IPS-15b (cell line): ENCODE data around the gene HELZ2.

Experiments used
- H3K27me3 ChIP-seq: one replicate; pipeline ENCODE4 v1.6.1; 2013; ENCODE audit warnings: low read length; ENCODE audit not compliant: control insufficient read depth, insufficient read depth
- H3K36me3 ChIP-seq: one replicate; pipeline ENCODE4 v1.6.1; 2013; ENCODE audit warnings: low read length; ENCODE audit not compliant: control insufficient read depth, insufficient read depth
- H3K4me1 ChIP-seq: one replicate; pipeline ENCODE4 v1.6.1; 2013; ENCODE audit warnings: mild to moderate bottlenecking, low read length; ENCODE audit not compliant: control insufficient read depth, insufficient read depth
- H3K4me3 ChIP-seq: one replicate; pipeline ENCODE4 v1.5.1; 2013; ENCODE audit warnings: low read depth, low read length
- H3K9ac ChIP-seq: one replicate; pipeline ENCODE4 v1.6.1; 2013; ENCODE audit warnings: low read depth, mild to moderate bottlenecking, low read length
- H3K9me3 ChIP-seq: one replicate; pipeline ENCODE4 v1.6.1; 2013; ENCODE audit warnings: mild to moderate bottlenecking, low read length; ENCODE audit not compliant: control insufficient read depth, insufficient read depth

The HELZ2 gene

DNA sequence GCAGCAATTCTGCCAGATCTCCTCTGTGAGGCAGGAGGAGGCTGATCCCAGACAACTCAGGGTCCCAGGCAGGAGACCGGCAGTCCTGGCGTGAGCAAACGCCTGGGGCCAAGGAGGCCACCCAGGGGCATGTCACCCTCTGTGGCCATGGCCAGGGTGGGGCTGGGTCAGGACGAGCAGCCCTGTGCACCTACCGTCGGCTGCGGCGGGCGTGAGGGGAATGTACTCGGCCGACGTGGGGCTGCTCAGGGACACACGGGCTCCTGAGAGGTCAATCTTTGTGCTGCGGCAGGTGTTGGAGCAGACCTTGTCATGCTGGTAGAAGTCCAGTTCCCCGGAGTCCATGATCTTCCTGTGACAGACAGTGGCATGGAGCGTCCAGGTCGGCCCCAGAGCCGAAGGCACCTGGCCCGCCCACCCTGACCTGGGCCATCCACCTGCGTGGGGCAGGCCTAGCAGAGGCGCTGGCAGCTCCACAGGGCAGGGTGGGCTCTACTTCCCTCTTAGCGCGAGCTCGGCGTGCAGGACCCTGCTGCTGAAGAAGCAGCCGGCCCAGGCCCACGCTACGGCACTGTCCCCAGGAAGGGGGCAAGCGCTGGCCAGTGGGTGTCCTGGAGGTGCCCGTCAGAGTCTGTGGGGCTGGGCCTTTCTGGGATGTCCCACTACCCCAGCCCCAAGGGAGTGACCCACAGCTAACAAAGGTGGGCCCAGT is 21.5 kb upstream of the HELZ2 start:
- Histone ChIP-seq H3K9me3 (no peaks in the 10 kb centered on the region), H3K27me3 (no peaks in the 10 kb centered on the region), H3K4me3 (no peak overlapping the region), H3K36me3 (peaks cover 20% of the 10 kb centered on the region), H3K4me1 (no peaks in the 10 kb centered on the region), H3K9ac (no peak overlapping the region)

GRCh38 chr20:63594043-63594561 is 20.1 kb upstream of the HELZ2 start:
- no peaks in the 10 kb centered on the region for H3K4me1 ChIP-seq
- H3K27me3 ChIP-seq = no peaks in the 10 kb centered on the region
- H3K9me3 ChIP-seq = no peaks in the 10 kb centered on the region
- H3K36me3 ChIP-seq = peaks cover 33% of the 10 kb centered on the region
- no peak overlapping the region for H3K9ac ChIP-seq
- H3K4me3 ChIP-seq = no peak overlapping the region

DNA sequence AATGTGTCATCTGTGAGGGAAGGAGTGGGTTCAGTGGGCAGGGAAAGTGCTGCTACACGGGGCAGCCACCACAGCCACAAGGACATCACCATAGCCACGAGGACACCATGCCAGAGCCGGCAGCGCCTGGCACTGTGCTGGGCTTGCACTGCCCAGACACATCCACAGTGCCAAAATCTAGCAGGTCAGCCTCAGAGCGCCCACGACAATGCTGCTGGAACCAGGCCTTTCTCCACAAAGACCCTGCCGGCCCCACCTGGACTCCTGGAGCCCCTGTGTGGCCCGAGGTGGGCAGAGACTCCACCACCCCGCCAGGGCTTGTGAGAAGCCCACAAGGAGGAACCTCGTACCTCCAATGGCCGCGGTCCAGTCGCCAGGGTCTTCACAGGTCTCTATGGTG is 18.6 kb upstream of the HELZ2 start:
- no peaks in the 10 kb centered on the region for H3K9me3 ChIP-seq
- H3K4me1 ChIP-seq = peaks cover 2% of the 10 kb centered on the region
- no peak overlapping the region for H3K4me3 ChIP-seq
- peaks cover 36% of the 10 kb centered on the region for H3K36me3 ChIP-seq
- no peaks in the 10 kb centered on the region for H3K27me3 ChIP-seq
- no peak overlapping the region for H3K9ac ChIP-seq

DNA sequence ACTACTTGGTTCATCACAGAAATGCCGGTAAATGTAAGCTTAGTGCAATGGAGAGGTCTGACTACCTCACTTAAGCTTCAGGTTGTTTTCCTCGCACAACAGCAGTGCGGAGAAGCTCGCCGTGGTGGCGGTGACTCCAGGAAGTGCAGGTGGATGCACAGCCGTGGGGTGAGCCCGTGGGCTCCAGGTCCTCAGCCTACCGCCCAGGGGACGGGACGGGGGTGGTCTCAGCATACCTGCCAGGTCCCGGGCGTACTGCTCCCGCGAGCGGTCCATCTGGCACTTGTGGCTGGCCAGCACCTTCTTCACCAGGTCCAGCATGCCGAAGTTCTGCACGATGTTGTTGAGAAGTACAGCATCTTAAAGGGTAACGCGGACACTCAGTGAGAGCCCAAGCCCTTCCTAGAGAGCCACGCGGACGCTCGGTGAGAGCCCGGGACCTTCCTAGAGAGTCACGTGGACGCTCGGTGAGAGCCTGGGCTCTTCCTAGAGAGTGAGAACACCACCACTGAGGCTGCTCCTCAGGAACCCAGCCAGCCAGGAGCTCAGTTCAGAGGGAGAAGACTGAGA is 17.8 kb upstream of the HELZ2 start:
- H3K27me3 ChIP-seq = no peaks in the 10 kb centered on the region
- peaks cover 36% of the 10 kb centered on the region for H3K36me3 ChIP-seq
- no peak overlapping the region for H3K9ac ChIP-seq
- H3K9me3 ChIP-seq = no peaks in the 10 kb centered on the region
- no peak overlapping the region for H3K4me3 ChIP-seq
- peaks cover 2% of the 10 kb centered on the region for H3K4me1 ChIP-seq

DNA sequence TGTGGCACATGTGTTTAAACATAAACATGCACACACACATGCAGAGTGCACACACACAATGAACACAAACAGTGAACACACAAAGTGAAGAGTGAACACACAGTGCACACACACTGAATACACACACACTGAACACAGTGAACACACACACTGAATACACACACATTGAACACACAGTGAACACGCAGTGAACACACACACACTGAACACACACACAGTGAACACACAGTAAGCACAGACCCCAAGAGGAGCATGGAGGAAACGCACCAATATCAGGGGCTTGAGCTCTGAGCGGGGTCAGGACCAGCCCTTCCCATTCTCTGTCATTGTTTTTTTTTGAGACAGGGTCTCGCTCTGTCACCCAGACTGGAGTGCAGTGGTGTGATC is 17.1 kb upstream of the HELZ2 start:
- Histone ChIP-seq H3K27me3 (no peaks in the 10 kb centered on the region), H3K36me3 (peaks cover 36% of the 10 kb centered on the region), H3K9me3 (no peaks in the 10 kb centered on the region), H3K4me1 (peaks cover 2% of the 10 kb centered on the region), H3K4me3 (no peak overlapping the region), H3K9ac (no peak overlapping the region)

DNA sequence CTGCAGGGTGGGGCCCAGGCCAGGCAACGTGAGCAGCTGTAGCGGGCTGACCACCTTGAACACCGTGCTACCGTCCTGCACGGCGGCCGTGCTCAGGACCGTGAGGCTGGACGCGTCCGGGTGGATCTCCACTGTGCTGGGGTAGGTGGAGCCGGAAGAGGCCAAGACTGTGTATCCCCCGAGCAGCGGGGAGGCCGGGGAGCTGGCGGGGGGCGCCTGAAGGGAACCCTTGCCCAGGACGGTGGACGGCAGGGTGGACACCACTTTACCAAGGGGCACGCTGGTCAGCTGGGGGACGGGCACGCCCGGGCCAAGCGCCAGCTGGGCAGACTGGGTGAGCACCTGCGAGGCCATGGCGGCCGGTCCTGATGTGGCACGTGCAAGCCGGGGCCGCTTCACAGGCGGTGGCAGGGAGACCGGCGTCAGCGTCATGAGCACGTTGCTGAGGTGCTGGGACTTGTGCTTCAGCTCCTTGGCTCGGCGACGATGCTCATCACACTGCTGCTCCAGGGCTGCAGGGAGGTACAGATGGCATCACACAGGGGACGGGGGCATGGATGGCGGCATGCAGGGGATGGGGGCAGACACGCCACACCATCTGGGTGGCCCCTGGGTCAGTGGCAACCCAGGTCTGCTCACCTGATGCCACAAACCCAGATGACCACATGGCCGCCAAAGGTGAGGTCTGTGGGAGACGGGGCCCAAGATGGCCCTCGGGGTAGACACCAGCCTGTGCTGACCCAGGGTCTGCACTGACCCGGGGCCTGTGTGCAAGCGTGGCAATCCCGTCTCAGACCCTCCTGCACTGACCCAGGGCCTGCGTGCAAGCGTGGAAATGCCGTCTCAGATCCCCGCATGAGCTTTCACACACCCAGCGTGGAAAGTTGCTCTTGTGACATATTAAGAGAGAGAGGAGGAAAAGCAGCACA is 16.4 kb upstream of the HELZ2 start:
- no peak overlapping the region for H3K4me3 ChIP-seq
- H3K9ac ChIP-seq = no peak overlapping the region
- no peaks in the 10 kb centered on the region for H3K9me3 ChIP-seq
- H3K4me1 ChIP-seq = peaks cover 2% of the 10 kb centered on the region
- H3K36me3 ChIP-seq = peaks cover 36% of the 10 kb centered on the region
- H3K27me3 ChIP-seq = no peaks in the 10 kb centered on the region

GRCh38 chr20:63589261-63590217 is 15.5 kb upstream of the HELZ2 start:
- no peak overlapping the region for H3K4me3 ChIP-seq
- peaks cover 36% of the 10 kb centered on the region for H3K36me3 ChIP-seq
- H3K4me1 ChIP-seq = peaks cover 2% of the 10 kb centered on the region
- no peak overlapping the region for H3K9ac ChIP-seq
- no peaks in the 10 kb centered on the region for H3K9me3 ChIP-seq
- H3K27me3 ChIP-seq = no peaks in the 10 kb centered on the region

DNA sequence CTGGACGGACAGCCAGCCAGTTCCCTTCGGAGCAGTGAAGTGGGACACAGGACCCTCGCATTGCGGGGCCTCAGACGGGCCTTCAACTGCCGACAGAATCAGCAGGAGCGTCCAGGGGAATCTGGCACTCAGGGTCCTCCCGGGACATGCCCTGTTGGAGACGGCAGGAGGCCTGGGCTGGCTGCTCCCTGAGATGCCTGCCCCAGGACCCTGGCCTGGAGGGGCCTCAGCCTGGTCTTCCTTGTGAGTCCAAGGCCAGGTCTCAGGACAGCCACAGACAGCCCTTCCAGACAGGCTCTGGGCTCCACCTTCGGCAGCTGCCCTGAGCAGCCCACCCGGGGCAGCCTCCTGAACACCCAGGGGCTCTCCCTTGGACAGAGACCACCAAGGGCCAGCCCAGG is 14.6 kb upstream of the HELZ2 start:
- H3K36me3 ChIP-seq = peaks cover 36% of the 10 kb centered on the region
- H3K4me1 ChIP-seq = peaks cover 2% of the 10 kb centered on the region
- no peak overlapping the region for H3K4me3 ChIP-seq
- H3K27me3 ChIP-seq = no peaks in the 10 kb centered on the region
- H3K9me3 ChIP-seq = no peaks in the 10 kb centered on the region
- no peak overlapping the region for H3K9ac ChIP-seq

DNA sequence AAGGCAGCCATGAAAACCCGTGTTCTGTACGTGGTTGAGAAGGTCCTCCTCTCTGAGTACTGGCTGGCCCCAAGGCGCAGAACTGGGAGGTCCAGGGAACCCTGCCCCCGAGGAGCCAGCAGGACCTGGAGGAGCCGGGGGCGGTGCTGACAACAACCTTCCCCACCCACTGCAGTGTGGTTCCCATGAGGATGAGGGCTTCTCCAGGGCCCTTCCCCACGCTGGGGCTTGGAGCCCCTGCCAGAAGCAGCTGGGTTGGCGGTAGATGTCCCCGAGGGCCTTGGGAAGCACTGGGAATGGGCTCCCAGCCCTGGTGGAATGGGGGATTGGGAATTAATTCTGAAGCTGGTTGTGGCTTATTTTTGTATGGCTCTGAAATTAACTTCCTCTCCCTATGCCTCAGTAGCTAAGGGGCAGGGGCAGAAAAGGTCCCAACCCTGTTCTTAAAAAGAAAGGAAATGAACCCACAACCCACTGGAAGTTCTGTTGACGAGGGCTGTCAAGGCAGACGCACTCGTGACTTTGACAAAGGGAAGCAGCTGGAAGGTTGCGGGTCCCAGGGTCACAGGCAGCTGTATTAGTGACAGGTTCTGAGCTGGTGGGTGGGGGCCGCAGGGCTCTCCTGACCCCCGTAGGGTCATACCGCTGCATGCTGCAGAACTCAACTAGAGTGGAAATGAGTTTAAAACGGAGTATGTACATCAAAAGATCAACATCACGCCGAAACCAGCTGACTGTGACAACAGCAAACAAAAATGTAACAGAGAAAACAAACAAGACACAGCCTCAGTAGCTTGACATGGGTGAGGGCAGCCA is 13.9 kb upstream of the HELZ2 start:
- Histone ChIP-seq H3K27me3 (no peaks in the 10 kb centered on the region), H3K4me3 (no peak overlapping the region), H3K36me3 (peaks cover 33% of the 10 kb centered on the region), H3K9me3 (no peaks in the 10 kb centered on the region), H3K4me1 (peaks cover 2% of the 10 kb centered on the region), H3K9ac (no peak overlapping the region)

GRCh38 chr20:63587256-63587655 is 13.2 kb upstream of the HELZ2 start:
- Histone ChIP-seq H3K9ac (no peak overlapping the region), H3K4me3 (no peak overlapping the region), H3K27me3 (no peaks in the 10 kb centered on the region), H3K4me1 (peaks cover 2% of the 10 kb centered on the region), H3K36me3 (peaks cover 26% of the 10 kb centered on the region), H3K9me3 (no peaks in the 10 kb centered on the region)
